ENCODE data around the gene PARN. TPM values are rescaled to one million over a fixed set of nuclear protein-coding genes. Genes with fewer than 3 reads are reported as not detected.
"Not testable (repeated sequence)": the region's sequence is repeated elsewhere in the genome, so short reads cannot be mapped to it uniquely, and the experiment has no call there.

The PARN gene
- total and polyA plus RNA-seq, 9 of the 15 experiments (the other 6 are each of a cell fraction or from before 2014, with no cell fraction given): 9.6 to 51.3 (median 40.4) TPM

- 0 out of 4 replicates have a peak, but pooled peaks of 1 of the 2 experiments have one; percentile 24 for TF ChIP-seq ARNT (IDR thresholded peaks at IDR 0.05)
- TF ChIP-seq XRCC5 (IDR thresholded peaks at IDR 0.05; ENCODE audit: low read depth, low read length): 0 out of 2 replicates have a peak, but pooled peaks have one; percentile 50
These were observed 2.9 kb upstream of the PARN start, which contains the start of gene BFAR (continued) for GRCh38 chr16:14632693-14633569.

GRCh38 chr16:14630620-14631330, 715 bp upstream of the PARN start:
- POLR2A ChIA-PET: interaction anchor here (0.5 to 1.8 kb wide), 9 partner anchors 11 to 1607 kb away, joined by 3 to 10 read pairs (median 4); no protein-coding TSS in a partner anchor
- CTCF ChIA-PET (ENCODE audit: low intra/inter-chr PET ratio); ATAC-seq; H3K9me1 ChIP-seq (ENCODE audit: control insufficient read depth, insufficient read depth, low read length); H3K27me3 ChIP-seq (ENCODE audit: control insufficient read depth in 2 of 2, insufficient read depth in 2 of 2, low read length in 2 of 2); H3K9me3 ChIP-seq (replicated peaks; ENCODE audit: control insufficient read depth, insufficient read depth, low read depth, low read length); BruUV-seq (replicated peaks); FAIRE-seq; intact Hi-C loops (cut with micrococcal nuclease); TF ChIP-seq JUN (CRISPR knock-in tag; IDR thresholded peaks at IDR 0.05; ENCODE audit: borderline replicate concordance); NR2C2 (CRISPR knock-in tag; IDR thresholded peaks at IDR 0.05); ATF3 (CRISPR knock-in tag; conservative IDR thresholded peaks at IDR 0.05): not testable (repeated sequence)
- H3K36me3 ChIP-seq (ENCODE audit: control insufficient read depth, insufficient read depth, low read length): peaks cover 37% of the 10 kb centered on the region
- peaks cover 26 to 32% of the 10 kb centered on the region in 2 experiments for H3K4me1 ChIP-seq (replicated peaks in 1 of 2; ENCODE audit: control insufficient read depth in 2 of 2, insufficient read depth in 2 of 2, low read length in 2 of 2)
- H3K79me2 ChIP-seq (ENCODE audit: control insufficient read depth, insufficient read depth, low read length): peaks cover 65% of the 10 kb centered on the region
- H3K4me3 ChIP-seq: peak overlapping the region; percentile 83
- peak overlapping the region; percentile 87 for H3K4me2 ChIP-seq (ENCODE audit: insufficient read depth, low read length)
- H3K9ac ChIP-seq (ENCODE audit: insufficient read depth in 1 of 2, low read depth in 2 of 2, low read length in 2 of 2): peak overlapping the region; percentile 88 to 95
- in situ Hi-C loops (cut with MboI): loop anchor here (25.0 kb wide), 1 partner anchor 1882 kb away; no protein-coding TSS in a partner anchor
- peak in 1 of 4 experiments; percentile 71 for DNase-seq (ENCODE audit: extremely low read depth in 1 of 4, low spot score in 3 of 4)
- peak overlapping the region; percentile 99 for H3K27ac ChIP-seq (ENCODE audit: extremely low read depth, low read depth, low read length)
- H4K20me1 ChIP-seq (replicated peaks; ENCODE audit: control insufficient read depth, insufficient read depth, low read length): peaks cover 17% of the 10 kb centered on the region
- 16% methylated on average over 29 of the region's 29 CpGs for WGBS (ENCODE audit: insufficient coverage, low coverage, missing lambda C conversion rate)
- peak overlapping the region; percentile 90 for H2AFZ ChIP-seq (ENCODE audit: low read depth, low read length)
- 0 out of 2 replicates have a peak, but pooled peaks have one; percentile 40 for TF ChIP-seq JUN (IDR thresholded peaks at IDR 0.05; ENCODE audit: borderline replicate concordance, low read depth, low read length)
- peak; percentile 82 for TF ChIP-seq FOSL1 (tag; conservative IDR thresholded peaks at IDR 0.05)
- TF ChIP-seq ZNF830 (CRISPR knock-in tag; IDR thresholded peaks at IDR 0.05): 0 out of 2 replicates have a peak, but pooled peaks have one; percentile 19
- peak; percentile 55; the same call in 1 of the 2 replicates for TF ChIP-seq NR2C2 (tag; IDR thresholded peaks at IDR 0.05)
- TF ChIP-seq L3MBTL2 (IDR thresholded peaks at IDR 0.05): peak; percentile 58; the same call in 1 of the 2 replicates
- peak; percentile 76 for TF ChIP-seq SMARCE1 (IDR thresholded peaks at IDR 0.05)
- peak; percentile 91 for TF ChIP-seq ATF3 (IDR thresholded peaks at IDR 0.05)
- 0 out of 4 replicates have a peak, but pooled peaks of 1 of the 2 experiments have one; percentile 2 for TF ChIP-seq MLLT1 (IDR thresholded peaks at IDR 0.05)
- 0 out of 2 replicates have a peak, but pooled peaks have one; percentile 35 for TF ChIP-seq TRIM28 (IDR thresholded peaks at IDR 0.05)
- peak; percentile 78; the same call in 1 of the 2 replicates for TF ChIP-seq NFRKB (IDR thresholded peaks at IDR 0.05; ENCODE audit: low read depth)
- peak; percentile 18; the same call in 1 of the 2 replicates for TF ChIP-seq NCOR1 (IDR thresholded peaks at IDR 0.05)
- TF ChIP-seq NONO (IDR thresholded peaks at IDR 0.05; ENCODE audit: low read depth in 2 of 2, low read length in 1 of 2): peak in 1 of 2 experiments; percentile 26; a peak in 1 of 4 replicates
- peak in 1 of 2 experiments; percentile 56; a peak in 1 of 4 replicates for TF ChIP-seq ARNT (IDR thresholded peaks at IDR 0.05)

Measured in K562 (cell line).